ENCODE results near the gene PFDN6. TPM values are rescaled to one million over a fixed set of nuclear protein-coding genes. Genes with fewer than 3 reads are reported as not detected.
"Not testable (repeated sequence)": the region's sequence is repeated elsewhere in the genome, so short reads cannot be mapped to it uniquely, and the experiment has no call there.

PFDN6 gene
- polyA plus RNA-seq (ENCODE audit: insufficient read depth in 1 of 5, insufficient read length in 5 of 5, low replicate concordance in 1 of 5) = 10 to 100 TPM; 47.1 to 61.3 (median 50.3) TPM
- long read RNA-seq, donor 1, transcript PFDN6-201 (4 exons, 740 nt) = major isoform, 9 of 32 reads
- long read RNA-seq, donor 1, transcript PFDN6-204 (5 exons, 884 nt) = minor isoform, 5 of 32 reads
- long read RNA-seq, donor 1, partial matches to known transcripts = 15 of 32 reads
- long read RNA-seq, donor 1, other reads (novel, unspliced or antisense) = 0 of 32 reads
- long read RNA-seq, donor 2, partial matches to known transcripts = 5 of 14 reads
- long read RNA-seq, donor 2, other reads (novel, unspliced or antisense) = 0 of 14 reads
- long read RNA-seq, donor 3, transcript PFDN6-201 (4 exons, 740 nt) = major isoform, 10 of 15 reads
- long read RNA-seq, donor 3, partial matches to known transcripts = 0 of 15 reads
- long read RNA-seq, donor 3, other reads (novel, unspliced or antisense) = 0 of 15 reads
- long read RNA-seq, donor 4, transcript PFDN6-201 (4 exons, 740 nt) = major isoform, 5 of 16 reads
- long read RNA-seq, donor 4, partial matches to known transcripts = 8 of 16 reads
- long read RNA-seq, donor 4, other reads (novel, unspliced or antisense) = 0 of 16 reads
- long read RNA-seq, donor 5, transcript PFDN6-201 (4 exons, 740 nt) = minor isoform, 7 of 35 reads
- long read RNA-seq, donor 5, transcript PFDN6-204 (5 exons, 884 nt) = major isoform, 8 of 35 reads
- long read RNA-seq, donor 5, partial matches to known transcripts = 18 of 35 reads
- long read RNA-seq, donor 5, other reads (novel, unspliced or antisense) = 0 of 35 reads
- long read RNA-seq, donor 6, transcript PFDN6-204 (5 exons, 884 nt) = major isoform, 6 of 50 reads
- long read RNA-seq, donor 6, partial matches to known transcripts = 23 of 50 reads
- long read RNA-seq, donor 6, other reads (novel, unspliced or antisense) = 13 of 50 reads
- long read RNA-seq, donor 7, partial matches to known transcripts = 5 of 10 reads
- long read RNA-seq, donor 7, other reads (novel, unspliced or antisense) = 0 of 10 reads
- long read RNA-seq, donor 8, partial matches to known transcripts = 42 of 52 reads
- long read RNA-seq, donor 8, other reads (novel, unspliced or antisense) = 8 of 52 reads

DNA sequence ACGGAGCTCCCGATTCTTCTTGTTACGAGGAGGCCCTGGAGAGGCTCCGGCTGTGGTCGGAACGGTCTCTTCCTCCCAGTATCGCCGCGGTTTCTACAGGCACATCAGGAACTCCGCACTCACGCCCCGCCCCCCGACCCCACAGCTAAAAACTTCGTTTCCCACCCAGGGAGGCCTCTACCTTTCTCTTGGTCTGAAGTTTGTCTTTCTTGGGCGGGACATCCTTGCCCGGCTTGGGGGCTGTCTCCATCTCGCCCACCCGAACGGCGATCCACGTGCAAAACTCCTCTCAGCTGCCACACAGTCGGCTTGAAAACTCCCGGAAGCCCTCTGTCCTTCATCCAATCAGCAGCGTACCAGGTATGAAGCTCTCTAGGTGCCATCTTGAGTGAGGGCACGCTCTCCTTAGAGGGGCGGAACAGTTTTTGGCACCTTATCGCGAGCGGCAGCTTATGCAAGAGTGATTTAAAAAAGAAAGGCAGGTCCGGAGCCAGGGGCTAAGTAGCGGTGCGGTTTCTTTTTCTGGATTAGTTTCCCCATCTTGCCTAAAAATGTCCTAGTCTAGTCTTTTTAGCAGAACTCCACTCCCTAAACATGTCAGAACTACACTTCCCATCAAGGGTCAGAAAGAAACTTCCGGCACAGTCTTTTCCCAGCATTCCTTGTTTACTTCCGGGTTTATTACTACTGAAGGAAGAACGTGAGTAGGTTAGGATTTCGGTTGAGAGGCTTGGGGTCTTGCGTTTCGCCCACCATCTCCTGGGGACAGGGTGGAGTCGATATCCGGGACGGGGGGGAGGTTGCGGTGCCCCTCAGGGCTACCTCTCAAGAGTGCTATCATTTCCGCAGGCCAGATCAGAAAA is at the start of gene PFDN6, which contains the start of gene WDR46:
PFDN6 (plus strand) TSS at position 681 of the 863 bp plus-strand sequence. CDS start 256 bp downstream, outside the sequence.
WDR46 (minus strand) TSS at position 319 of the 863 bp plus-strand sequence; CDS start at position 250, 69 bp downstream.
- peak; percentile 91 for DNase-seq

DNA sequence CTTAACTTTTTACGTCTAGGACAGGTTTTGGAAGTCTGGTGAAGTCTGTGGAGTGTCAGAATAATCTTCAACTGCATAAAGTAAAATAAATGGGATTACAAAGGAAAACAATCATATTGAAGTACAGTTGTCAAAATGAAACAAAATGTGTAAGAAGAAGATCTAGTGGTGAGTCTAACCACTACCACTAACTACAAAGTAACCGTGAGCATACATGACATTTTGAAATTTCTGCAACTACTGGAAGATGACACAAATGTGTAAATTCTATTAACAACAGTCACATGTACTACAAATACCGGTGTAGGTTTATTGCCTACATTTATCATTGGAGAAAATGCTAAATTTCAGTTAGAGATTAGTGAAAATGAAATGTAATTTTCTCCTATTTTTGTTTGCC is 47.4 kb upstream of the PFDN6 start:
- DNase-seq = no peak

DNA sequence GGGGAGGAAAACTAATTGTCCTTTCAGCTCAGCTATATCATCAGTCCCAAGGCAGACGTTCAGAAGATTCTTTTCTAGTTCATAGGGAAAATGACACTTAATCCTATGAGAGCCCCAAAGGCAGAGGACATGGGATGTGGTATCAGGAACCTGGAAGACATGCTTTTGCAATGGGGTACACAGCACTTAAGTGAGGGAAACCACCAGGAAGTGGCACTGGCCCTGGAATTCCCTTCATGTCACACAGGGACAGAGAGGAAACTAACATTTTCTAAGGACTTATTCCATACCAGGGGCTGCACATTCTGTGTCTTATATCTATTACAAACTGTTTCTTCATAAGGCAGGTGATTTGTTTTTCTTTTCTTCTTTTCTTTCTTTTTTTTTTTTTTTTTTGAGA is 45.9 kb upstream of the PFDN6 start:
- no peak for DNase-seq

DNA sequence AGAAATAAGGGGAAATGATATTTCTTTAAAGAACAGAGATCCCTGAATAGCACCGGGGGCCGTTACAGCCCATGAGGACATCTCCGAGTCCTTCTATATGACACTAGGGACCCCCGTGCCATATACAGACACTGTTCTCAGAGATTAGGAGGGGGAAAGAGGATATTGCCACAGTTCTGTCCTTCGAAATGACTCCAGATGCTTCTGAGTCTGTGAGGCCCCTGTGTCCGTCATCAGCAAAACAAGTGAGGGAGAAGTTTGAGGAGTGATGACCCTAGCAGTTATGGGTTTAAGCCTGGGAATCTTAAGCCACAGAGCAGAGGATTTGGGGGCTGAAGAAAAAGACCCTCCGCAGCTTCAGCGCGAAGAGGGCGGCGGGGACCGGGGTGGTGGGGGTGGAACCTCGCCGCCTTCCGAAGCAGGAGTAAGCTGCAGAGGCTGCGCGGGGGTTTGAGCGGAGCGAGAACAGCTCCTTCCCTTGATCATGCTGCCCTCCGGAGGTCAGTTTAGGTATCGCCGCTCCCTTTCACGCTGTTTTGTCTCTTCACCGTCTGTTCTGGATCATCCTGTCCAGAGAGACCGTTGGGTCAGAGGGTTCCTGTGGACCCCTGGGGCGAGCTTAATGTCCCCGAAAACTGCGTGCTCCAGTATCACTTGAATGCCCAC is 41.3 kb upstream of the PFDN6 start:
- peak; percentile 80 to 86 for DNase-seq

DNA sequence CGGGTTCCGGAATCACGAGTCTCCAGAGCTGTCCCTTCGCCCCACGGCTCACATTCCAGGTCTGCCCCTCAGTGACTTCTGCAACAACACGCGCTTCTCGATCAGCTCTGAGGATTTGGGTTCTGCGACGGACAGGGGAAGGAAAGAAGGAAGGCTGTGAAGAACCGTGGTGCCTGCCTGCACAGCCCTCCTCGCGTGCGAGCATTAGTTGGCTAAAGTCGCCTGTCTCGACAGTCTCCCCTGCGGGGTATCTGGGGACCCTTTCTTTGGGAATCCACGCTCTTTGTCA is 40.8 kb upstream of the PFDN6 start:
- no peak for DNase-seq

DNA sequence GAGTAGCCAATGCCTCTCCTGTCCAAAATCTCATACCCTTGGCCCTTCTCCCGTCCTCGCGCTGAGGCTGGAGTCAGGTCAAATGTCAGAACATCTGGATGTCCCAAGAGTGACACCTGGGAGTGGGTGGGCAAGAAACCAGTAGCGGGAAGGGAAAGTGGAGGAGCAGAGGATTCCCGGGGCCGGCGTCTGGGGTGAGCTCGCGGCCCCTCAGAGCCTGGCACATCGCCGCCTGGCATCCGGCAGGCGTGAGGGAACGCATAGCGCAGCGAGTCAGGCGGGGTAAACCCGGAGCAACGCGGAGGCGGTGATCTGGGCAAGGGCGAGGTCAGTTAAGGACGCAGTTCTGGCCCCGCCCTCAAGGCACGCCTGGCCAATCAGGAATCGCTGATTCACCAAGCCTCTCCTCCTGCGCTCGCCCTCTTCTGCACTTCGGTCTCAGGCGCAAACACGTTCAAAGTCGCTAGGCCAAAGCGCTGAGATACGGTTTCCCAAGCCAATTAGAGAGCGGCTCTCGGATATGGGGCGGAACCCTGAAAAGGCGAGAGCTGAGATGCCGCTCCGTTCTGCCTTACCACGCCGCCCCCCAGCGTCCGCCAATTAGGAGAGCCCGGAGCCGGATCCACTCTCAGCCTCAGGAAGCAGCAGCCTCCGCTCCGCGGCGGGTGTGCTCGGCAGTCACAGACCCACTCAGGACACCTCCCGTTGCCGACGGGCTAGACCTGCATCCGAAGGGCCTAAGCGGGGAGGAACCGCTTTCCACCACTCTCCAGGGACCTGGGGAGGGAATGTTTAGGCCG is 40.3 kb upstream of the PFDN6 start:
- DNase-seq = peak; percentile 94 to 96

DNA sequence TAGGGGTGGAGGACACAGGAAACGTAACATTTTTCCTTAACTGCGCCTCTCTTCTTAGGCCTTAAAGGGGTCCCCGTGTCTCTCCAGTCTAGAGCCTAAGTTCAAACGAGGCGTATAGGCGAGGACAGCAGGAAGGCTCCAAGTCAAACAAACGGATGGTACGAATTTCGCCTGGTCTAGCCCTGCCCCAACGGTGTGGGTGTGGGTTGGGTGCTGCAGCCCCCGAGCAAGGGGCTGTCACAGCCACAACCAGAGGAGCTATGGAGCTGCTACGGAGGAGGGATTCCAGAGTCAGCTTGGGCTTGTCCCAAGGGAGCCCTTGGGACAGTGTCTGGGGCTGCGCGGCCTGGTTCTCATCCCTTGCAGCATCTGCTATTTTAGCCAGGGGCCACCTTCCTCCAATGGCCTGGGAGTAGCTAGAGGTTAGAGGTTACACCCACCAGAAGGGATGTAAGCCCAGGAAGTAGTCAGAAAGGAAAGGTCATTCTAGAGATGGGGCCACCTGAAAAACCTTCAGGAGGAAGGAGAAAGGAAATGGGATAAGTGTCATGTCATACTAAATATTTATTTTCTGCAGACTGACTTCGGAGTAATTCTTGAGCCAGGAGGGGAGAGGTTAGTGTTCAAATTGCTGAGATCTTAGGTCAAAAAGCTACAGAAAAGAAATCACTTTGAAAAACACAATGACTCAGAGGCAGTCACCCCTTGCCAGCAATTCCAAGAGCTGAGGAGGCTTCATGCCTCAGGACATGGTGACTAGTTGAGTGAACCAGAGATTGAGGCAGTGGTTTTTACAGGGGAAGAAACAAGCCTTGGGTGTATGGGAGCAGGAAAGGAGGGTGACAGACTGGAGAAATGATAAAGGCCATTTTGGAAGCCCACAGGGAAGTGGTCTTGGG is 39.4 kb upstream of the PFDN6 start:
- peak in 1 of 2 donors; percentile 3 for DNase-seq

GRCh38 chr6:33250731-33251130 is 38.7 kb upstream of the PFDN6 start:
- DNase-seq = no peak

DNA sequence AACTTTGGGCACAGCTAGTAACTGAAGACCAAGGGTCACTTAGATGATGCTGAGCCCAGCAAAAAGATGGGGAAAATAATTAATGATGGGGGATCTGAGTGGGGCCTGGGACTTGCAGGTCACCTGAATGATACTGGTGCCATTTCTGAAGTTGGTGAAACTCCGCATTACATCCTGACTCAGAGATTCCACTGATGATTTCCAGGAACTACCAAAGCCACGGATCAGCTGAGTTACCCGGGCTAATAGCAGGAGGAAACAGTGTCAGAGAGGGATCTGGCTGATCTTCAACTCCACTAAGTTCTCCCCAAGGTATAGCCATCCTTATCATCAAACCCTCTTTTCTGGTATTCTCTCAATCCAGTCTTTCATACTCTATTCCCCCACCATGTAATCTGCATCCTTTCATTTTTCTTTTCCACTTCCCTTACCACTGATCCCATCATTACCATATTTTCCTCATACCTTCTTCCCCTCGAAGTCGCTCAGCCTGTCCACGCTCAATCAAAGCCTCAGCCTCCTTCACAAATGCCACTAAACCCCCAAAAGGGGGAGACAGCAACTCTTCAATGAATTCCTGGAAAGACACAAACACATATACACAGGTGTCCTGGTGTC is 37.9 kb upstream of the PFDN6 start:
- no peak for DNase-seq

- DNase-seq = no peak
Observed at GRCh38 chr6:33252759-33253158, 36.6 kb upstream of the PFDN6 start.

- DNase-seq = no peak
Observed at GRCh38 chr6:33254591-33254990, 34.8 kb upstream of the PFDN6 start.

- DNase-seq = no peak
Observed at GRCh38 chr6:33259032-33259431, 30.4 kb upstream of the PFDN6 start.

GRCh38 chr6:33262490-33262889 is 26.9 kb upstream of the PFDN6 start:
- DNase-seq = not testable (repeated sequence)

DNA sequence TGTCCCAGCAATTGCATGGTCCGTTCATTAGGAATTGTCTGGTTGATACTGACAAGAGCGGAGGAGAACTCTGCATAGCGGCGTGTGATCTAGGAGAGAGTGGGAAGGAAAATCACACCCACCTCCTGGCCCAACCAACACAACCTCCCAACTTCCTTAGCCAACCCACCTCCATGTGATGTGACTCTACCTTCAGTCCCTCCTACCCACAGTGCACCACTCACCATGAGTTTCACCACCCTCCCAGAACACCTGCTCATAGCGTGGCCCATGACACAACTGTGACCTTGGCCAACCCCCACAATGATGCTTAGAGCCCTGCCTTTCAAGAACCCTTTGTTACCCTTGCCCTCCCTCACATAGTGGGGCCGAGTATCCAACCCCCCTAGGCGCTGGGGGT is 25.4 kb upstream of the PFDN6 start:
- DNase-seq = no peak

DNA sequence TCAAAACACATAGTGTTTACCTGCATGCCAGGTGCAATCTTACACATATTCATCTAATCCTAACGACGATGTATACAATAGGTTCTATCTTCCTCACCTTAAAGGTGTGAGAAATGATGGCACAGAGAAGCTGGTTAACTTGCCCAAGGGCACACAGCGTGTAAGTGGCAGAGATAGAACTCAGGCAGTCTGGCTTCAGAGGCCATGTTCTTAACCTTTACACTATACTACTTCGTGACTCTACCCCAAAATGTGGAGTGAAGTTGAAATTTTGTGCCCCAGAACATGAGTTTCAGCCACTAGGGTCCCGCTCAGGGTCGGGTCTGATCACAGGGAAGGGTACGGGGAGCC is 18.3 kb upstream of the PFDN6 start:
- DNase-seq = no peak

DNA sequence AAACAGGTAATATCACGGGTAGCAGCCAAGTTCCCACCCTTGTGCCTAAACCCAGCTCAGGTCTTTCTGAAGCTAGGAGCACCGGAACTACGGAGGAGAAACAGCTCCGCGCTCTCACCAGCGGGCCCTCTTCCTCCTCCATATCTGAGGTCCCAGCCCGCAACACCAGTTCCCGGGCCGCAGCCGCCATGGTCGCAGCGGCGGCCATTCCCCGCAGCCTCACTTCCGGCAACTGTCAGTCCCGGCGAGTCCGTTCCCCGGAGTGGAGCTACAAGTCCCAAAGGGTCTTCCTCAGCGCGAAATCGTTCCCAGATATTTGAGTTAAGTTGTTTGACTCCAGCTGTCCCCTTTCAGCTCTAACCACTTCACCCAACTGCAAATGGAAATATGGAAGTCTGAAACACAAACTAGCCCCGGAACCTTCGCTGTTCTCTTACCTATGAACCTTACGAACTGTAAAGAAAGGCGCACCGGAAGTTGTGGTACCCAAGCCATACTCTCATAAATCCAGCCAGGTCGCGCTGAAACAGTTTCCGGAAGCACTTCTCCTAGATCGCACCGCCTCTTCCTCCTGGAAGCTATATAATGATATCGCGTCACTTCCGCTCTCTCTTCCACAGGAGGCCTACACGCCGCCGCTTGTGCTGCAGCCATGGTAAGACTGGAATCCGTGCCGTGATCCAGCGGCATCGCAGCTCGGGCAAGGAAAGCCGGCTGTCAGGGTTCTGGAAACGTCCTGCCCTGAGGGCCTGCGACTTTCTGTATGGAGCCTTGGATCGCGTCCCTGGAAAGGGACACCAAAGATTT is 17.7 kb upstream of the PFDN6 start, which contains the start of the genes RPS18 and VPS52:
RPS18 (plus strand) TSS at position 608 of the 807 bp plus-strand sequence; CDS start at position 653, 45 bp downstream.
VPS52 (minus strand) TSS at position 409 of the 807 bp plus-strand sequence; CDS start at position 208, 201 bp downstream.
- DNase-seq = peak; percentile 96 to 97
